Glutamatergic neuron (in vitro differentiated cells): Measurements from ENCODE around the gene GLIS1. TPM values are rescaled to one million over a fixed set of nuclear protein-coding genes. Genes with fewer than 3 reads are reported as not detected.

ENCODE experiments used
- DNase-seq: peaks from one replicate; pipeline ENCODE4 v3.0.0; 2022
- H3K27ac Mint-ChIP-seq: one replicate; pipeline ENCODE4 v1.8.0; 2020; ENCODE audit warnings: mild to moderate bottlenecking, mixed read lengths, inconsistent platforms; ENCODE audit not compliant: unreplicated experiment
- H3K27me3 Mint-ChIP-seq: one replicate; pipeline ENCODE4 v1.8.0; 2020; ENCODE audit warnings: mild to moderate bottlenecking, moderate library complexity, mixed read lengths, inconsistent platforms; ENCODE audit not compliant: unreplicated experiment
- H3K36me3 Mint-ChIP-seq: one replicate; pipeline ENCODE4 v1.8.0; 2020; ENCODE audit warnings: mild to moderate bottlenecking, mixed read lengths, inconsistent platforms; ENCODE audit not compliant: unreplicated experiment
- H3K4me1 Mint-ChIP-seq: one replicate; pipeline ENCODE4 v1.8.0; 2020; ENCODE audit warnings: mild to moderate bottlenecking, low read depth, mixed read lengths, inconsistent platforms; ENCODE audit not compliant: unreplicated experiment
- H3K4me3 Mint-ChIP-seq: one replicate; pipeline ENCODE4 v1.8.0; 2020; ENCODE audit warnings: mild to moderate bottlenecking, mixed read lengths, inconsistent platforms; ENCODE audit not compliant: unreplicated experiment
- H3K9me3 Mint-ChIP-seq: one replicate; pipeline ENCODE4 v1.8.0; 2020; ENCODE audit warnings: mild to moderate bottlenecking, moderate library complexity, mixed read lengths, inconsistent platforms; ENCODE audit not compliant: unreplicated experiment
- CTCF ChIP-seq: fragments of 200-600 bp; sonication (generic); IDR thresholded peaks from one replicate; pipeline ENCODE4 v1.5.0; 2021; ENCODE audit not compliant: partially characterized antibody, unreplicated experiment
- total RNA-seq: library from RNA; stranded (reverse); fragmentation: NEBNext Ultra II Directional; extraction: Animal tissue kit (Norgen Biotek cat#: 25700); gene quantifications from one replicate; pipeline ENCODE4 v1.2.1, GENCODE V29; 2021; ENCODE audit not compliant: unreplicated experiment

GLIS1 gene
- total RNA-seq, 1 donor from 2014 or later: 0.76 TPM

- H3K27me3 Mint-ChIP-seq: peaks cover 4% of the 10 kb centered on the region
- DNase-seq: no peak
- H3K4me1 Mint-ChIP-seq: peaks cover 22% of the 10 kb centered on the region
- H3K9me3 Mint-ChIP-seq: peaks cover 2% of the 10 kb centered on the region
- no peaks in the 10 kb centered on the region for H3K36me3 Mint-ChIP-seq
- H3K27ac Mint-ChIP-seq: no peak overlapping the region
- no peak overlapping the region for H3K4me3 Mint-ChIP-seq
- TF ChIP-seq CTCF: no peak
Observed at GRCh38 chr1:53702341-53702740, 36.6 kb downstream of the GLIS1 start.

GRCh38 chr1:53700776-53701175, 38.2 kb downstream of the GLIS1 start:
- no peak for TF ChIP-seq CTCF
- peaks cover 16% of the 10 kb centered on the region for H3K4me1 Mint-ChIP-seq
- no peaks in the 10 kb centered on the region for H3K36me3 Mint-ChIP-seq
- H3K4me3 Mint-ChIP-seq: no peak overlapping the region
- peaks cover 2% of the 10 kb centered on the region for H3K9me3 Mint-ChIP-seq
- DNase-seq: no peak
- peaks cover 6% of the 10 kb centered on the region for H3K27me3 Mint-ChIP-seq
- no peak overlapping the region for H3K27ac Mint-ChIP-seq

GRCh38 chr1:53699981-53700380, 39.0 kb downstream of the GLIS1 start:
- Mint-ChIP-seq H3K9me3 (peaks cover 2% of the 10 kb centered on the region), H3K27ac (no peak overlapping the region), H3K27me3 (peaks cover 4% of the 10 kb centered on the region), H3K4me3 (no peak overlapping the region), H3K36me3 (no peaks in the 10 kb centered on the region), H3K4me1 (peaks cover 12% of the 10 kb centered on the region)
- DNase-seq: no peak
- TF ChIP-seq CTCF: no peak

- H3K27me3 Mint-ChIP-seq: peaks cover 4% of the 10 kb centered on the region
- no peak overlapping the region for H3K4me3 Mint-ChIP-seq
- no peak overlapping the region for H3K27ac Mint-ChIP-seq
- no peak for TF ChIP-seq CTCF
- peaks cover 11% of the 10 kb centered on the region for H3K4me1 Mint-ChIP-seq
- no peaks in the 10 kb centered on the region for H3K36me3 Mint-ChIP-seq
- H3K9me3 Mint-ChIP-seq: peaks cover 2% of the 10 kb centered on the region
- DNase-seq: no peak
Observed at GRCh38 chr1:53698384-53698980, 40.5 kb downstream of the GLIS1 start.

- Mint-ChIP-seq H3K36me3 (no peaks in the 10 kb centered on the region), H3K9me3 (peaks cover 2% of the 10 kb centered on the region), H3K27me3 (peaks cover 5% of the 10 kb centered on the region), H3K4me1 (peaks cover 11% of the 10 kb centered on the region), H3K27ac (no peak overlapping the region), H3K4me3 (no peak overlapping the region)
- TF ChIP-seq CTCF: no peak
- no peak for DNase-seq
Observed at GRCh38 chr1:53697721-53698383, 41.1 kb downstream of the GLIS1 start.
